Activated CD4-positive, alpha-beta T cell treated with anti-CD3 and anti-CD28 coated beads, Interleukin-2, amount 50 U/mL, for 16 hours (primary cell): ENCODE measurements around the gene ZFX.
"Not testable (repeated sequence)": the region's sequence is repeated elsewhere in the genome, so short reads cannot be mapped to it uniquely, and the experiment has no call there.

Experiments used
- DNase-seq: peaks from one replicate; pipeline ENCODE4 v3.0.0-alpha.2; 2020

The ZFX gene

DNA sequence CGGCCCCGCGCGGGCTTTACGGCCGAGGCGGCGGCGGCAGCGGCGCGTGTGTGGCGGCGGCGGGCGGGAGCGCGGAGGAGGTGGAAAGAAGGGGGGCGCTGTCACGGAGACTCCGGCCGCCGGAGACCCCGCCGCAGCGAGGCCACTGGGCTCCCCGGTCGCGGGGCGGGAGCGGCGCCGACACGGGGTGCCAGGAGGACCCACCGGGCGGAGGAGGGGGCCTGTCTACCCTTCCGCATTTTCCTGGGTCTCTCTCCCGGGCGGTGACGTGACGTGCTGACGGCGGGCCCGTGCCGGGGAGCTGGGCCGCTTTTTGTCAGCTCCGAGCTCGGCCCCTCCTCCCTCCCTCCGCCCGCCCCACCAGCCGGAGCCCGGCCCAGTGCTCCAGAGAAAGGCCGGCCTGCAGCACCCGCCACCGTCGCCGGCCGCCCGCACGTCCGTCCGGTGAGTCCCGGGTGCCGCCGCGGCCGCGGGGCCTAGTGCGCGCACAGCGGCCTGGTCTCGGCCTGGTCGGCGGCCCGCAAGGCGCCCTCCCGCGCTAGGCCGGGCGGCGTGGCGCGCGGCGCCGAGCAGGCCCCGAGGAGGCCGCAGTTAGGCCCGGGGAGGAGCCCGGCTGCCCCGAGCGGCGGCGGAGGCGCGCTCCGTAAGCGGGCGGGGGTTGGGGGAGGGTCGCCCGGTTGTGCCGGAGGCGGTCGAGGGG lies at the start of gene ZFX:
TSS of gene ZFX (plus strand) at position 379 of the 700 bp plus-strand sequence. CDS start 23,014 bp downstream, outside the sequence.
- peak; percentile 79 for DNase-seq

GRCh38 chrX:24100713-24101112 lies 48.8 kb upstream of the ZFX start:
- DNase-seq: no peak

- no peak for DNase-seq
Observed at GRCh38 chrX:24110069-24110468, 39.5 kb upstream of the ZFX start.

GRCh38 chrX:24113181-24113580 lies 36.3 kb upstream of the ZFX start:
- no peak for DNase-seq

- no peak for DNase-seq
Observed at GRCh38 chrX:24117258-24117657, 32.3 kb upstream of the ZFX start.

DNA sequence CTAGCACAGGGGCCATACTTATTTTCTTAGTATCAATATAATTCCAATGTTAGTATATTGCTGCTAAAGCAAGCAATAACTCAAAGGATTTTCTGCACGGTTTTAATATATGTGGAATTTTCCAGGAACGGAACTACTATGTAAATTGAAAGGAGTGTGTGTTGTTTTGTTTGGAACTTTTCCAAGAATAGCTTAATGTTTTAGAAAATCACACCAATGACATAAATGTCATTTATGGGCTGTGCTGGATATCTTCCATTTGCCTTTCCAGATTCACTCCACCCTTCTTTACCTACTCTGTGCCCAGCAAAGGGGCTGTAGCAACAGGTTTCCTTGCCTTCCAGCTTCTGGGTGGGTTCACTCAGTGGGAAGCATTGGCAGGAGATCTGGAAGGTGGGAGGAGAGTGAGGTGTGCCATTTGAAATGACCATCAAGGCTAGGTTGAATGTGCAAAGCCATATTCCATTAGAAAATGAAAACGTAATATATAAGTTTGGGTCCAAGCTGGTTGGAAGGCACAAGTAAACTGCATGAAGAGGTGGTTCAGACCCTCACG lies 25.2 kb upstream of the ZFX start:
- no peak for DNase-seq

- no peak for DNase-seq
Observed at GRCh38 chrX:24125028-24125612, 24.4 kb upstream of the ZFX start.

GRCh38 chrX:24131476-24131875 lies 18.1 kb upstream of the ZFX start:
- DNase-seq: no peak

DNA sequence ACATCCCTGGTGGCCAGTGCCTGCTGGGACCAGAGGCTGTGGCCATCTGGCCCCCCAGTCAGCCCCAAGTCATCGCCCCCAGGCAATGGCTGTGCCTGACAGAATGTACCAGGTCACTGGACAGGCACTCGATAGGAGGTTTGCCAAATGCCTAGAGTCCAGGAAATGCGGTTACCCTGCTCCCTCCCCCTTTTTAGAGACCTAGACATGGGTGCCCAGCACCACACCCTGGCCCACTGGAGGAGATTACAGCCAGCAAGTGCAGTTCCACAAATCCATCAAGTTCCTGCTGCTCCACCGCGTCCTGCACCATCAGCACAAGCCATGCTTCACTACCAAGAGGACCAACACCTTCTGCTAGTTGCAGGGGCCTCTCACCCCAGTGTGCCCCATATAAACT lies 16.2 kb upstream of the ZFX start:
- DNase-seq: no peak

GRCh38 chrX:24135768-24136167 lies 13.8 kb upstream of the ZFX start:
- DNase-seq: not testable (repeated sequence)

- DNase-seq: no peak
Observed at GRCh38 chrX:24137192-24137591, 12.3 kb upstream of the ZFX start.

GRCh38 chrX:24143982-24144381 lies 5.5 kb upstream of the ZFX start:
- DNase-seq: not testable (repeated sequence)

GRCh38 chrX:24144528-24144927 lies 5.0 kb upstream of the ZFX start:
- no peak for DNase-seq

DNA sequence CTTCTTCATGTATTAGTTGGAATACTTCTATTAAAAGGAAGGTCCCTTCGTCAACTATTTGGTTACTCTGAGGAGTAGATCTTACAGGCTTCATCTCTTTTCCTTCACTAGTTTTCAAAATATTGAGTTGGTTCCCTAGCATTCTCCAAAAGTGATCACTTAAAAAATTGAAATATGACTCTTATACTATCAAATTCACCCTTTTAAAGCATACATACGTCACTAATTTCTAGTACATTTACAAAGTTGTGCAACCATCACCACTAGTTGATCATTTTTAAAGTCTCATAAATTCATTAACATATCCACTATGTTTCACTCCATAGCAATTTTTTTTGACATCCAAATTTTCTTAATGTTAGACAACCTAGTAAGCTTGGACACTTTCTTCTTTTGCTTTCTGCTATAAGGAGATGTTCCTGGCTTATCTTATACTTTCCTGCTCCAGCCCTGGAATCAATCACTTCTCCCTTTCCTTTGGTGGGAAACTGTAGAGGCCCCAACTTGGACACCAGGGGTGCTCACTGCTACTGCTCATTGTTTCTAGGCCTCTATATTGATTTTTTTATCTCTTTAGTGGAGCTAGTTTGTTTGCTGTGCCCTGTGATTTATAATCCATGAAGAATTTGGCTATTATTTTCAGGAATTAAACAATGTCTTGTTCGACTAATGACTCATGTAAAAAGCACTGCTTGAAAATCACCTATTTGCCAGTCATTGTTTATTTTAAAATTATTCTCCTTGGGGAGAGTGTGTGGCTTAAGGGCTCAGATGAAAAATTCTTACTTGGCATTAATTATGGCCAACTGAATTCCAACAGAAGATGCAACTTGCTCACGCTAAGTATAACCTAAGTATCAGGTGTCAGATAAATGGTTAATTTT lies 4.0 kb upstream of the ZFX start:
- no peak for DNase-seq

GRCh38 chrX:24146283-24146949 lies 3.1 kb upstream of the ZFX start:
- DNase-seq: no peak

DNA sequence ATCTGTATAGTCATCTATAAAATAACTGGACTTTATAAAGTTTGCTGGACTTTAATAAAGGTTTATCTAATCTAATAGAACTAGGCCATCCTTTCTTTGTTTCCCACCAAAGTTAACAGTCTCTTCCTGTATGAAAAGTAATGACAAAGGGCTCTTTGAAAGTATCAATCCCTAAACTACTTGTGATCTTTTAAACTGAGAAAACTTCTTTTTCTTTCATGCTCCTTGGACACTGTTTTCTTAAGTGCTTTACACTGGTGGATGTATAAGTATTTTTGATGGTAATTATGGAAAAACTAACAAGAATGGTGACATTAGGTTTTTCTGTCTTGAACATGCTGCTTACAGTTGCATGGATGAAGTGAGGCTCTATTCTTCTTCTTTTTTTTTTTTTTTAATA lies 2.4 kb upstream of the ZFX start:
- no peak for DNase-seq

DNA sequence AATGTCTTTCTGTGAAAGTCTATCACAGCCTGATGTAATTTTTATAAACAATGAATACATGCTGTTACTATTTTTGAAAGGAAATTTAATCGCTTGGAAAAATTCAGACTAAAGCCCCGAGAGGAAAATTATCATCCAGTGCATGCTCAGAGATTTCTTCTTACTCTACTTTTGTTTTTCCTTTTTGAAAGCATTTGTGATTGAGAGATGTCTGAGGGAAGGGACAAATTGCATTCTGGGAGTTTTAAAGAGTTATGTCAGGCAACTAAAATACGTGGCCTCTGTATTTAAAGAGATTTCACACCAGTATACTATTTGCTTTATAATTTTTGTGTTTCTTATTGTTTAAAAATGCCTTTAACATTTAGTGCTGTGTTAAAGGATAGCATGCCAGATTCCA lies 1.4 kb upstream of the ZFX start:
- peak; percentile 40 for DNase-seq

GRCh38 chrX:24148535-24149350 lies 786 bp upstream of the ZFX start:
- DNase-seq: no peak

DNA sequence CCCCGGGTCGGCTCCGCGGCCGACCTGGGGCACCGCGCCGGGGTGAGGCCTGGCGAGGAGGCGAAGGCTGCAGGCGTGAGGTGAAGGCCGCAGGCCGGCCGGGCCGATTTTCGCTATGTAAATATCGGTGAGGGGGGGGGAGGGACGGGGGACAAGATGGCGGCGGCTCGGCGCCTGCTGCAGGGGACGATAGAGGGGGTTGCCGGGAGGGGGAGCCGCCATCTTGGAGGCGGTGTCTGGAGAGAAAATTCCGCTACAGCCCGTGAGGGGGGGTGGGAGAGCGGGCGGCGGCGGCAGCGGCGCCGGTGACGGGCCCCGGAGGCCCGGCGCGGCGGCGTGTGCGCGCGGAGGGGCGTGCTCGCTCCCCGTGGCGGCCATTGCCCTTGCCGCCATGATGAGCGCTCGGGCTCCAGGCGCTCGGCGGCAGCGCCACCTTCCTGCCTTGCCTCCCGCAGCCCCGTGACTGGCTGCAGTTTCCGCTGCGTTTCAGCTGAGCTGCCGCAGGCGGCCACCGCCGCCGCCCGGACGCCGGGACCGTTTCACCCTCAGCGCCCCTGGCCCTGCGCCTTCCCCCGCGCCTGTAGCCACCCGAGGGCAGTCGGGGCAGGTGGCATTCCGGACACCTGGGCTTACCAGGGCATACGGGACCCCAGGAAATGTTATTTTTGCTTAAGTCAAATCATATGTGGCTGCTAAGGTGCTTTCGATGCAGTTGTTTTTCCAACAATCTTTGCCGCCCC lies 692 bp downstream of the ZFX start:
- peak; percentile 91 for DNase-seq

DNA sequence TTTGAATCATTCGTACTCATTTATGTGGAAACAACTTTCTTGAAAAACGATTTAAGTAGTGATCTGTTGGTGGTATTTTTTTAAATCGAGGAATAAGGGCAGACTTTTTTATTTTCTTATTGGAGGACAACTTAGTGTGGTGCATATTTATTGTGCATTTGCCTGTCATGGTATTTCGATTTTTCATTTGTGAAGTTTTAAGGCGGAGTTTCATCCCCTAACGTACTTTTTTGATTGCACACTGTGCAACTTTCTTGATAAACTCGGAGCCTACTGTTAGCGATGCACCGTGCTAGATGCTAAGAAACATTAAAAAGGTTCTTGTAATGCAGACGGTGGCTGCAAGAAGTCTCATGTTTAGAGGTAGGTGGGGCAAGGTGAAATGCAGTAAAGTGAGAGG lies 1.4 kb downstream of the ZFX start:
- no peak for DNase-seq

DNA sequence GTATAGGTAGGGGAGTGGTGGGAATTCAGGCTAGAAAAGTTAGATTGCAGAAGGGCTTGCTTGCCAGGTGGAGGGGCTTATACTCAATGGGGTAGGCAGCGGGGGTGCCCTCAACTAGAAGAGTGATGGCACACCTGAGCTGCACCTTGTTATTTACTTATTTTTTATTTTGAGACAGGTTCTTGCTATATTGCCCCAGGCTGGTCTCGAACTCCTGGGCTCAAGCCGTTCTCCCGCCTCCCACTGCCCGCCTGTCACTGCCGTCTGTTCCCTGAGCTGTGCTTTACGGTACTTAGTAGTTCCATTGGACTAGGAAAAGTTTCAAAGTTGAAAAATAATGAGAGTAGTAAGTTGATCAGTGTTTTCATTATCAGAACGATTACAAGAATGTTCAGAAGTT lies 2.0 kb downstream of the ZFX start:
- no peak for DNase-seq
